AG04449 (cell line): ENCODE results near the gene ESYT3.

Experiments
- CTCF ChIA-PET: fragments of 350-600 bp; formaldehyde crosslinking; extraction: SDS; loops from one replicate; lab custom pipeline; 2021; ENCODE audit warnings: antibody characterized with exemption; lab: Yijun Ruan, JAX
- POLR2A ChIA-PET: fragments of 400-600, 350-600 bp; formaldehyde crosslinking; extraction: SDS; loops from one replicate; lab custom pipeline; 2020; ENCODE audit warnings: antibody characterized with exemption, inconsistent platforms; lab: Yijun Ruan, JAX
- DNase-seq: peaks from one replicate; pipeline ENCODE4 v3.0.0-alpha.2; 2010; ENCODE audit warnings: low read depth, low spot score
- H3K4me3 ChIP-seq: 2 replicates; pipeline ENCODE4 v1.5.1; 2011; ENCODE audit warnings: low read depth, mild to moderate bottlenecking, control low read depth, low read length
- CTCF ChIP-seq: IDR thresholded peaks from one replicate; pipeline ENCODE4 v1.5.1; 2011; ENCODE audit warnings: mild to moderate bottlenecking, moderate library complexity, low read length, control low read depth, inconsistent platforms; ENCODE audit not compliant: insufficient read depth; ENCODE audit errors: missing control alignments

The ESYT3 gene

GRCh38 chr3:138468886-138469285 is 34.5 kb downstream of the ESYT3 start:
- POLR2A ChIA-PET = interaction anchor here (0.6 kb wide), 1 partner anchor 218 kb away, joined by 3 read pairs; no protein-coding TSS in a partner anchor
- no peak for DNase-seq
- H3K4me3 ChIP-seq = no peak overlapping the region
- no peak for TF ChIP-seq CTCF
- CTCF ChIA-PET = interaction anchor here (1.1 to 3.1 kb wide), 5 partner anchors 9 to 447 kb away, joined by 3 to 27 read pairs (median 4); no protein-coding TSS in a partner anchor

- ChIA-PET POLR2A (no interaction called here), CTCF (interaction anchor here (1.1 to 3.1 kb wide), 5 partner anchors 8 to 454 kb away, joined by 3 to 27 read pairs (median 3); no protein-coding TSS in a partner anchor)
- no peak for DNase-seq
- no peak overlapping the region for H3K4me3 ChIP-seq
- no peak for TF ChIP-seq CTCF
These were observed 35.5 kb downstream of the ESYT3 start for GRCh38 chr3:138469874-138470273.

DNA sequence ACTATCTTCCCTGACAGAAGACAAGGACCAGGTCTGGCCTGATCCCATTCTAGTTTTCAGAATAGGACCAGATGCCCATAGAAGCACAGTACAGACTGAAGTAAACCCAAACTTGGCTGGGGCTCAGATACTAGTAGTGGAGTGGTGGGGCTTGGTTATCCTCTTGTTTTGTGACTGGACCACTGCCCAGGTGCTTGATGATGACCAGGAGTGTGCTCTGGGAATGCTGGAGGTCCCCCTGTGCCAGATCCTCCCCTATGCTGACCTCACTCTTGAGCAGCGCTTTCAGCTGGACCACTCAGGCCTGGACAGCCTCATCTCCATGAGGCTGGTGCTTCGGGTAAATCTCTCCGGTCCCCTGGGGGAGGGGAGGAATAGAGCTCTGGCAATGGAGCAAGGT is 36.3 kb downstream of the ESYT3 start:
- H3K4me3 ChIP-seq = no peak overlapping the region
- no peak for TF ChIP-seq CTCF
- POLR2A ChIA-PET = no interaction called here
- no peak for DNase-seq
- CTCF ChIA-PET = interaction anchor here (1.2 kb wide), 1 partner anchor 8 kb away, joined by 3 read pairs; no protein-coding TSS in a partner anchor

GRCh38 chr3:138471481-138471880 is 37.1 kb downstream of the ESYT3 start:
- DNase-seq = no peak
- ChIA-PET POLR2A (no interaction called here), CTCF (interaction anchor here (1.2 to 1.5 kb wide), 2 partner anchors 8 to 444 kb away, joined by 3 to 4 read pairs; no protein-coding TSS in a partner anchor)
- H3K4me3 ChIP-seq = no peak overlapping the region
- TF ChIP-seq CTCF = no peak

- POLR2A ChIA-PET = no interaction called here
- DNase-seq = no peak
These were observed 37.9 kb downstream of the ESYT3 start for GRCh38 chr3:138472141-138472825.

More at GRCh38 chr3:138472141-138472825, 37.9 kb downstream of the ESYT3 start:
- no peak overlapping the region for H3K4me3 ChIP-seq
- no peak for TF ChIP-seq CTCF
- CTCF ChIA-PET = interaction anchor here (1.5 kb wide), 1 partner anchor 443 kb away, joined by 4 read pairs; no protein-coding TSS in a partner anchor
